ENCODE results near the gene MINK1.
"Not testable (repeated sequence)": the region's sequence is repeated elsewhere in the genome, so short reads cannot be mapped to it uniquely, and the experiment has no call there.

MINK1 gene

DNA sequence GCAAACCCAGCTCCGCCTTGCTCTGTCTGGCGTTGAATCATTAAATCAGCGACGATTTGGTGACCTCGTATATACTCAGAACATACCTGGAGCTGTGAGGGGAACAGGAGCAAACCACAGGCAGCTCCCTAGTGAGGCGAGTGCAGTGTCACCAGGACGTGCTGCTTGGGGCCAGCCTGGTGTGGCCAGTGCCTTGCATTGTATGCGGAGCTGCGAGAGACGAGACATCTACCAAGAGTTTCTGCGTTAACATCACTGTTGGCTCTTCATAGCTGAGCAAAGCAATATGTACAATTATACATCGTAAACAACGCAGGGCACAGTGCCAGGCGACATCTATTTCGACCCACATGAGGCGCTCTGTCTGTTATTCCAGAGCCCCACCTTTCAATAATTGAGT, 27.9 kb downstream of the MINK1 start:
- Histone ChIP-seq H3K4me3 (ENCODE audit: low read length) (no peak overlapping the region), H3K9ac (ENCODE audit: low read depth, low read length) (peak overlapping the region; percentile 54; the same call in 1 of the 2 replicates), H3K9me3 (ENCODE audit: insufficient read depth, low read depth, low read length) (no peaks in the 10 kb centered on the region), H3K27me3 (ENCODE audit: insufficient read depth, low read length) (no peaks in the 10 kb centered on the region), H3K4me1 (ENCODE audit: insufficient read depth, low read length) (peaks cover 30% of the 10 kb centered on the region), H3K27ac (ENCODE audit: low read length) (no peak overlapping the region), H3K36me3 (ENCODE audit: insufficient read depth, low read depth, low read length) (peaks cover 7% of the 10 kb centered on the region; the same call in 1 of the 2 replicates)

DNA sequence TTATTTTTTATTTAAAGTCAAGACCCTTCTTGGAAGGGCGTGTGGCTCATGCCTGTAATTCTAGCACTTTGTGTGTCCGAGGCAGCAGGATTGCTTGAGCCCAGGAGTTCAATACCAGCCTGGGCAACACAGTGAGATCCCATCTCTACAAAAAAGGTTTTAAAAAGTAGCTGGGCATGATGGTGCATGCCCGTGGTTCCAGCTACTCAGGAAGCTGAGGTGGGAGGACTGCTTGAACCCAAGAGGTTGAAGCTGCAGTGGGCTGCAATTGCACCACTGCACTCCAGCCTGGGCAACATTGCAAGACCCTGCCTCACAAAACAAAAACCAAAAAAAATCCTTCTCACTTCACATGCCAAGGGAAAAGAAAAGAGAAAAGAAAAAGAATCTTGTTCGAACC, 29.6 kb downstream of the MINK1 start:
- no peaks in the 10 kb centered on the region for H3K9me3 ChIP-seq (ENCODE audit: insufficient read depth, low read depth, low read length)
- peaks cover 27% of the 10 kb centered on the region for H3K4me1 ChIP-seq (ENCODE audit: insufficient read depth, low read length)
- peaks cover 7% of the 10 kb centered on the region; the same call in 1 of the 2 replicates for H3K36me3 ChIP-seq (ENCODE audit: insufficient read depth, low read depth, low read length)
- no peak overlapping the region for H3K4me3 ChIP-seq (ENCODE audit: low read length)
- H3K27ac ChIP-seq (ENCODE audit: low read length) = no peak overlapping the region
- no peak overlapping the region for H3K9ac ChIP-seq (ENCODE audit: low read depth, low read length)
- H3K27me3 ChIP-seq (ENCODE audit: insufficient read depth, low read length) = no peaks in the 10 kb centered on the region

DNA sequence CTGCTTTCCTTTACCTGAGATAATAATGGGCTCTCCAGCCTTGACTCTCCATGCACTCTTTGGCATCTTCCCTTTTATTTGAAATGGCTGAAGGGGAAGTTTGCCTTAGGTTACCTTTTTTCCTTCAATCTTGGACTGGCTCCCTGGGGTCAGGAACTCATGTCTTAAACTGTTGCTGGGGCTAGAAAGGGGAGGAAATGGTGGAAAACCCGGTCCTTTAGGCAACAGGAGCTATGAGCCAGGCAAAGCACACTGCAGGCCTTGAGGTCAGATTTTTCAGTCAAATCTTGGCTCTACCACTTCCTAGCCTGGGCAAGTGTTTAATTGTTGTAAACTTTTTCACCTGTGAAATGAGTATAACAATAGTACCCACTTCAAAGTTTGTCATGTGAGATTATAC, 30.2 kb downstream of the MINK1 start:
- H3K9ac ChIP-seq (ENCODE audit: low read depth, low read length) = no peak overlapping the region
- H3K4me1 ChIP-seq (ENCODE audit: insufficient read depth, low read length) = peaks cover 23% of the 10 kb centered on the region
- H3K36me3 ChIP-seq (ENCODE audit: insufficient read depth, low read depth, low read length) = peaks cover 7% of the 10 kb centered on the region; the same call in 1 of the 2 replicates
- no peak overlapping the region for H3K4me3 ChIP-seq (ENCODE audit: low read length)
- no peak overlapping the region for H3K27ac ChIP-seq (ENCODE audit: low read length)
- no peaks in the 10 kb centered on the region for H3K27me3 ChIP-seq (ENCODE audit: insufficient read depth, low read length)
- no peaks in the 10 kb centered on the region for H3K9me3 ChIP-seq (ENCODE audit: insufficient read depth, low read depth, low read length)

DNA sequence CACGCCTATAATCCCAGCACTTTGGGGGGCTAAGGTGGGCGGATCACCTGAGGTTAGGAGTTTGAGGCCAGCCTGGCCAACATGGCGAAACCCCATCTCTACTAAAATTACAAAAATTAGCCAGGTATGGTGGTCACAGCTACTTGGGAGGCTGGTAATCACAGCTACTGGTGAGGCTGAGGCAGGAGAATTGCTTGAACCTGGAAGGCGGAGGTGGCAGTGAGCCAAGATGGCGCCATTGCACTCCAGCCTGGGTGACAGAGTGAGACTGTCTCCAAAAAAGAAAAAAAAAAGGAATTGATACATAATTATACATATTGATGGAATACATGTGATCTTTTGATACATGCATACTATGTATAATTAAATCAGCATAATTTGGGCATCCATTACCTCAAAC, 34.4 kb downstream of the MINK1 start:
- H3K27me3 ChIP-seq (ENCODE audit: insufficient read depth, low read length); H3K9me3 ChIP-seq (ENCODE audit: insufficient read depth, low read depth, low read length); H3K36me3 ChIP-seq (ENCODE audit: insufficient read depth, low read depth, low read length); H3K4me3 ChIP-seq (ENCODE audit: low read length); H3K9ac ChIP-seq (ENCODE audit: low read depth, low read length); H3K4me1 ChIP-seq (ENCODE audit: insufficient read depth, low read length); H3K27ac ChIP-seq (ENCODE audit: low read length): not testable (repeated sequence)

DNA sequence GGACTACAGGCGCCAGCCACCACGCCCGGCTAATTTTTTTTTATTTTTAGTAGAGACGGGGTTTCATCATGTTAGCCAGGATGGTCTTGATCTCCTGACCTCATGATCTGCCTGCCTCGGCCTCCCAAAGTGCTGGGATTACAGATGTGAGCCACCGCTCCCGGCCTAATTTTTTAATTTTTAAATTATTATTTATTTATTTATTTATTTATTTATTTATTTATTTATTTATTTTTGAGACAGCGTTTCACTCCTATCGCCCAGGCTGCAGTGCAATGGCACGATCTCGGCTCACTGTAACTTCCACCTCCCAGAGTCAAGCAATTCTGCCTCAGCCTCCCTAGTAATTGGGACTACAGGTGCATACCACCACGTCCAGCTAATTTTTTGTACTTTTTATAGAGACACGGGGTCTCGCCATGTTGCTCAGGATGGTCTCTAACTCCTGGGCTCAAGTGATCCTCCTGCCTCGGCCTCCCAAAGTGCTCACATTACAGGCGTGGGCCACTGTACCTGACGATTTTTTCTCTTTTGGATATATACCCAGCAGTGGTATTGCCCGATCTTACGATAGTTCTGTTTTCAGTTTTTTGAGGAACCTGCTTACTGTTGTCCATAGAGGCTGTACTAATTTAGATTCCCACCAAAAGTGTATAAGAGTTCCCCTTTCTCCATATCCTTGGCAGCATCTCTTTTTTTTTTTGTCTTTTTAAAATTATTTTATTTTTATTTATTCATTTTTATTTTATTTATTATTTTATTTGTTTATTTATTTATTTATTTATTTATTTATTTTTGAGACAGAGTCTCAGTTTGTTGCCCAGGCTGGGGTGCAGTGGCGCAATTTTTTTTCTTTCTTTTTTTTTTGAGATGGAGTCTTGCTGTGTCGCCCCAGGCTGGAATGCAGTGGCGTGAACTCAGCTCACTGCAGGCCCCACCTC, 36.2 kb downstream of the MINK1 start:
- not testable (repeated sequence) for H3K9ac ChIP-seq (ENCODE audit: low read depth, low read length); H3K9me3 ChIP-seq (ENCODE audit: insufficient read depth, low read depth, low read length); H3K27ac ChIP-seq (ENCODE audit: low read length); H3K4me3 ChIP-seq (ENCODE audit: low read length); H3K27me3 ChIP-seq (ENCODE audit: insufficient read depth, low read length); H3K4me1 ChIP-seq (ENCODE audit: insufficient read depth, low read length); H3K36me3 ChIP-seq (ENCODE audit: insufficient read depth, low read depth, low read length)

DNA sequence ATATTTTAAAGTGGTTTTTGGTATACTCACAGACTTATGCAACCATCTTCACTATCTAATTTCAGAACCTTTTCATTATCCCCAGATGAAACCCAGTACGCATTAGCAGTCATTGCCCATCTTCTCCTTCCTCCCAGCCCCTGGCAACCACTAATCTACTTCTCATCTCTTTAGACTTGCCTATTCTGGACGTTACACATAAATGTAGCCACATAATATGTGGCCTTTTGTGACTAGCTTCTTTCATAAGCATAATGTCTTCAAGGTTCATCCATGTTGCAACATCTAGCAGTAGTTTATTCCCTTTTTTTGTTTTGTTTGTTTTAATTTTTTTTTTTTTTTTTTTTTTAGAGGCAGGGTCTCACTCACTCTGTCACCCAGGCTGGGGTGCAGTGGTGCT, 37.7 kb downstream of the MINK1 start:
- no peak overlapping the region for H3K4me3 ChIP-seq (ENCODE audit: low read length)
- peaks cover 3% of the 10 kb centered on the region for H3K4me1 ChIP-seq (ENCODE audit: insufficient read depth, low read length)
- H3K36me3 ChIP-seq (ENCODE audit: insufficient read depth, low read depth, low read length) = no peaks in the 10 kb centered on the region
- no peaks in the 10 kb centered on the region for H3K27me3 ChIP-seq (ENCODE audit: insufficient read depth, low read length)
- no peaks in the 10 kb centered on the region for H3K9me3 ChIP-seq (ENCODE audit: insufficient read depth, low read depth, low read length)
- no peak overlapping the region for H3K27ac ChIP-seq (ENCODE audit: low read length)
- H3K9ac ChIP-seq (ENCODE audit: low read depth, low read length) = no peak overlapping the region

DNA sequence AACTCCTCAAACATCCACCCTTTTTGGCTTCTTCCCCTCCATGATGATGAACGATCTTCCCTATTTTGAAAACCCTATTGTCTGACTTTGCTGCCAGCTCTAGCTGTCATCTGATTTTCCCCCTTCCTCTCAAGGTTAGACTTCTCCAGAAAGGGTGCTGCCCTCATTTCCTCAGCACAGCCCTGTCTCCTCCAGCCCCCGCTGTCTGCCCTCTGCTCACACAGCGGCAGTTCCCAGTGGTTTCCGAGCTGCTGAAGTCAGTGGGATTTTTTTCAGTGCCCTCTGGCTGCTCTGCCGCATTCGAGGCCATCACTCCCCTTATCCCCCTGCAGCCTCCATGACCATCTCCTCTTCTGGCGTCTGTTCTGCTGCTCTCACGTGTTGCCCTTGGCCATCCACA, 39.6 kb downstream of the MINK1 start:
- no peaks in the 10 kb centered on the region for H3K27me3 ChIP-seq (ENCODE audit: insufficient read depth, low read length)
- H3K9me3 ChIP-seq (ENCODE audit: insufficient read depth, low read depth, low read length) = no peaks in the 10 kb centered on the region
- H3K36me3 ChIP-seq (ENCODE audit: insufficient read depth, low read depth, low read length) = no peaks in the 10 kb centered on the region
- H3K9ac ChIP-seq (ENCODE audit: low read depth, low read length) = no peak overlapping the region
- peaks cover 3% of the 10 kb centered on the region for H3K4me1 ChIP-seq (ENCODE audit: insufficient read depth, low read length)
- no peak overlapping the region for H3K27ac ChIP-seq (ENCODE audit: low read length)
- H3K4me3 ChIP-seq (ENCODE audit: low read length) = no peak overlapping the region

DNA sequence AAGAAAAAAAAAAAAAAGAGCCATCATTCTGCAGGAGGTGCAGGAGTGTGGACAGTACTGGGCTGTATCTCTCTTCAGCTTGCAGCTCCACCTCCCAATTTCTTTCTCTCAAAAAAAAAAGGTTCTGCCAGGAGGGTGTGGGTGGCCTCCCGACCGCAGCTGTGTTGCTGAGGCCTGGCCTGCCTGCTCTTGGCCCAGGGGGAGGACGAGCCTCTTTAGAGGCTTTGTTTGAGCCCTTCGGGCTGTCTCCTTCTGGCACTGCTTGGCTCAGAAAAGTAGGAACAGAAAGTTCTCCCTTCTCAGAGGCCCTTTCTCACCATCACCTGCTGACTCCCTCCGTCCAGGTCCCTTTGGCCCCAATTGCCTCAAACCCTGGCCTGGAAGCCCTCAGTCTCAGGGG, 43.9 kb downstream of the MINK1 start:
- Histone ChIP-seq H3K36me3 (ENCODE audit: insufficient read depth, low read depth, low read length) (peaks cover 16% of the 10 kb centered on the region; the same call in 1 of the 2 replicates), H3K9me3 (ENCODE audit: insufficient read depth, low read depth, low read length) (no peaks in the 10 kb centered on the region), H3K27ac (ENCODE audit: low read length) (no peak overlapping the region), H3K4me1 (ENCODE audit: insufficient read depth, low read length) (peaks cover 3% of the 10 kb centered on the region), H3K9ac (ENCODE audit: low read depth, low read length) (no peak overlapping the region), H3K27me3 (ENCODE audit: insufficient read depth, low read length) (no peaks in the 10 kb centered on the region), H3K4me3 (ENCODE audit: low read length) (no peak overlapping the region)

DNA sequence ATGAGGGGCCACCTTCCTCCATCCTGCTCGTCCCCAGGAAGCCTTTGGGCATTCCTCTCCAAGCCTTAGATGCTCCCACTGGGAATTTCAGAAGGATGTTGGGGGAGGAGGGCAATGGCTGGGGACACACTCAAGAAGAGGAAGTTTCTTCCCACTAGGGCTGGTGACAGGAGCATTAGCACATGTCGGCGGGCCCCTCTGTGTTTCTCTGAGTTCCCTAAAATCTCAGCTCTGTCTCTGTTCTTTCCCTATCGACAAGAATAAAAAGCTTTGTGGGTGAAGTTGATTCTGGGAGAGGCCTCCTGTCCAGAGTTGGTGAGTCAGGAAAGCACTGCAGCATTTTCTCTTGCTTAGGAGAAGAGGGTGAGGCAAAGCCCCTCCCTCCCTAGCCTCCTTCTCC, 46.5 kb downstream of the MINK1 start:
- no peaks in the 10 kb centered on the region for H3K9me3 ChIP-seq (ENCODE audit: insufficient read depth, low read depth, low read length)
- H3K36me3 ChIP-seq (ENCODE audit: insufficient read depth, low read depth, low read length) = peaks cover 27% of the 10 kb centered on the region
- H3K27me3 ChIP-seq (ENCODE audit: insufficient read depth, low read length) = no peaks in the 10 kb centered on the region
- H3K27ac ChIP-seq (ENCODE audit: low read length) = no peak overlapping the region
- no peaks in the 10 kb centered on the region for H3K4me1 ChIP-seq (ENCODE audit: insufficient read depth, low read length)
- no peak overlapping the region for H3K9ac ChIP-seq (ENCODE audit: low read depth, low read length)
- H3K4me3 ChIP-seq (ENCODE audit: low read length) = no peak overlapping the region

DNA sequence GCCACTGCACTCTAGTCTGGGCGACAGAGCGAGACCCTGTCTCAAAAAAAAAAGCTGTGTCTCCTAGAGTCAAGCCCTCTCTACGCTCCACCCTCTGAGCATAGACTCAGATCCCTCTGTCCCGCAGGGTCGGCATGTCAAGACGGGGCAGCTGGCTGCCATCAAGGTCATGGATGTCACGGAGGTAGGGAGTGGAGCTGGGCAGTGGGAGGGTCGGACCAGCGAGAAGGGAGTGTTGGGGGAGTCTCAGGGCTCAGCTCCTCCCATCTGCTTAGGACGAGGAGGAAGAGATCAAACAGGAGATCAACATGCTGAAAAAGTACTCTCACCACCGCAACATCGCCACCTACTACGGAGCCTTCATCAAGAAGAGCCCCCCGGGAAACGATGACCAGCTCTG, 47.7 kb downstream of the MINK1 start:
- Histone ChIP-seq H3K36me3 (ENCODE audit: insufficient read depth, low read depth, low read length) (peaks cover 40% of the 10 kb centered on the region), H3K9me3 (ENCODE audit: insufficient read depth, low read depth, low read length) (no peaks in the 10 kb centered on the region), H3K9ac (ENCODE audit: low read depth, low read length) (no peak overlapping the region), H3K4me3 (ENCODE audit: low read length) (no peak overlapping the region), H3K27ac (ENCODE audit: low read length) (no peak overlapping the region), H3K27me3 (ENCODE audit: insufficient read depth, low read length) (no peaks in the 10 kb centered on the region), H3K4me1 (ENCODE audit: insufficient read depth, low read length) (no peaks in the 10 kb centered on the region)

DNA sequence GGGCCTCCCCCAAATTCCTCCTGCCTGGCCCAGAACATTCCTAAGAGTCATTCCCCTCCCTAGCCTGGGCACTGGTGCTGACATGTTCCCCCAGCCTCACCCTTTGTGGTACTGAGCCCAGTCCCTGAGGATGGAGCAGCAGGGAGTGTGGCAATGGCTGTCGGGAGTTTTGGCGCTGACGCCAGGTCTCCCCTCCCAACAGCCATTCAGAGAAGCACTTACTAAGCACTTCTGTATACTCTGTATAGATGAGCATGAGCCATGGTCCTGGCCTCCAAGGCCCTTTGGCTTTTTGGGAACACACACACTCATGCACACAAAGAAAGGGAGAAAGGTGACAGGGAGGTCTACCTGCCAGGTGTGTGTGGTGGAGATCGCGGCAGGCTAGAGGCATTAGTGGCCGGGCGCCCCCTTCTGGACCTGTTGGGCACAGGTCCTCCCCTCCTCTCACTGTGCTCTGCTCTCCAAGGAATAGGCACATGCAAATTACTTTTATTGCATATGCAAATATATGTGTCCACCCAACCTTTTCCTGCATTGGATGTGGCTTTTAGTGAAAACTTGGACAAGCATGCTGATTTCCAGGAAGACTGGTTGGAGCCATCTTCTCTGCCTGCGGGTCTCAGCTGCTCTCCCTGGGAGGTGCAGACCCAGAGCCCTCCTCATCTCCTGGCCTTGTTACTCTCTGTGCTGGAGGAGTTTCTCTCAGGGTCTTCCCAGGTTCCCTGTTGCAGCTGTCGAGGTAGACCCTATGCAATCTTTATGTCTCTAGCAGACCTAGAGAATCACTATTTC, 48.8 kb downstream of the MINK1 start:
- Histone ChIP-seq H3K27ac (ENCODE audit: low read length) (no peak overlapping the region), H3K36me3 (ENCODE audit: insufficient read depth, low read depth, low read length) (peaks cover 50% of the 10 kb centered on the region)

DNA sequence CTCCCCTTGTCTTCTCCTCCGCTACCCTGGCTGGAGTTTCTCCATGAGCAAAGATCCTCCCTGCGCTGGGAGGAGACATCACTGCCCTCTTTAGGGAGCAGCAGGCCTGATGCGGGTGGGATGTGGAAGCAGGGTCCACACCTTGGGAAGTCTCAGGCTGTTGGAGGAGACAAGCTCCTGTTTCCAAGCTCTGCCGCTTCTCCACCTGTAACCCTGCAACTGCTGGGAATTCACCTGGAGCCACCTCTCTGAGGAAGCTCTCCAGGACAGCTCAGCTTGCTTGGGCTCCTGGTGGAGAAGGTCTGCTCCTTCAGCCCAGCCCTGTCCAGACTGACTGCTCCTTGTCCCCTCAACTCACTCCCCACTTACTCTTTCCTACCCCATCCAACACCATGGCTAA, 51.3 kb downstream of the MINK1 start:
- Histone ChIP-seq H3K9me3 (ENCODE audit: insufficient read depth, low read depth, low read length) (no peaks in the 10 kb centered on the region), H3K36me3 (ENCODE audit: insufficient read depth, low read depth, low read length) (peaks cover 44% of the 10 kb centered on the region), H3K9ac (ENCODE audit: low read depth, low read length) (no peak overlapping the region), H3K27ac (ENCODE audit: low read length) (no peak overlapping the region), H3K4me1 (ENCODE audit: insufficient read depth, low read length) (no peaks in the 10 kb centered on the region), H3K27me3 (ENCODE audit: insufficient read depth, low read length) (no peaks in the 10 kb centered on the region), H3K4me3 (ENCODE audit: low read length) (no peak overlapping the region)

More for the DNA sequence above, 48.8 kb downstream of the MINK1 start:
- no peaks in the 10 kb centered on the region for H3K27me3 ChIP-seq (ENCODE audit: insufficient read depth, low read length)
- H3K4me3 ChIP-seq (ENCODE audit: low read length) = no peak overlapping the region
- no peak overlapping the region for H3K9ac ChIP-seq (ENCODE audit: low read depth, low read length)
- H3K4me1 ChIP-seq (ENCODE audit: insufficient read depth, low read length) = no peaks in the 10 kb centered on the region
- no peaks in the 10 kb centered on the region for H3K9me3 ChIP-seq (ENCODE audit: insufficient read depth, low read depth, low read length)
